ENCODE data around the gene CITED1. TPM values are rescaled to one million over a fixed set of nuclear protein-coding genes. Genes with fewer than 3 reads are reported as not detected.

The CITED1 gene
- total and polyA plus RNA-seq, 2 donors (not counting 3 experiments of a cell fraction or from before 2014, with no cell fraction given): not detected

DNA sequence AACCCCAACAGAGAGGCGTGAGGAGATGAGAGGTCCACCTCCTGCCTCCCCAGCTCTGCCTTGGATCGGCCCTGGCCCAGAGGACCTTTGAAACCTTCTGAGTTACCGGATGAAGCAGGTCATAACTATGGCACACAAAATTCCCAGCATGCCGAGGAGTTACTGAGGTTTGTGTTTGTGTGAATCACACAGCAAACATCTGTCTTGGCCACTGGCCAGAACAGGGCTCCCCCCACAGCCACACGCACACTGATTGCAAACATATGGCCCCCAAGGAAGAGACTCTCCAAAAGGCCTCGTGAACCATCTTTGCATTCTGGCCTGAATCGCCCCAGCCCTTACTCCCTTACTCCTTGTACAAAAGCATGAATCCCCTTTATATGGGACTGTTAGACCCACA, 47.5 kb downstream of the CITED1 start:
- peak overlapping the region; percentile 59 for H2AFZ ChIP-seq (ENCODE audit: low read depth, low read length)
- POLR2A ChIA-PET: no interaction called here

DNA sequence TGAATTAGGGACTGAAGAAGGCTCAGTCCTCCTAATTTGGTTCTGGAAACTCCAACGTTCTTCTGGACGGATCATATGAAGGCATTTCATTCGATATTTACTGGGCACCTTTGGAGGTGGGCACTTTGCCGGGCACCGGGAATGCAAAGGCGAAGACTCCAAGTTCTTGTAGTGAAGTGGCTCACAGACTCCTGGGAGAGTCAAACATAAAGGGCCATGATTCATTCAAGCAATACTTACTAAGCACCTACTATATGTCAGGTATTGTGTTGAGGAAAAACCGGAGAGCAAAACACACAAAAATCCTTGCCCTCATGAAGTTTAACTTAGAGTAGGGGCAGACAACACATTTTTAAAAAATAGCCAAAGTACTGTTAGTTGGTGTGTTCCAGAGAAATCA, 49.9 kb downstream of the CITED1 start:
- Histone ChIP-seq H3K36me3 (ENCODE audit: control insufficient read depth in 2 of 2, extremely low read depth in 1 of 2, insufficient read depth in 2 of 2, low read length in 2 of 2) (no peaks in the 10 kb centered on the region), H2AFZ (ENCODE audit: low read depth, low read length) (no peak overlapping the region), H3K27me3 (ENCODE audit: control insufficient read depth in 2 of 2, insufficient read depth in 2 of 2, low read length in 2 of 2) (peaks cover 0 to 4% of the 10 kb centered on the region in 2 experiments), H3K4me2 (ENCODE audit: insufficient read depth, low read length) (no peak overlapping the region), H3K4me3 (replicated peaks in 1 of 3; ENCODE audit: insufficient read depth in 1 of 3, low read depth in 1 of 3, low read length in 3 of 3) (no peak overlapping the region), H3K9me3 (replicated peaks; ENCODE audit: control insufficient read depth, insufficient read depth, low read length) (no peaks in the 10 kb centered on the region), H3K9ac (replicated peaks; ENCODE audit: extremely low read depth, insufficient read depth, low read length) (no peak overlapping the region), H3K4me1 (ENCODE audit: control insufficient read depth, extremely low read depth, insufficient read depth, low read length) (peaks cover 6% of the 10 kb centered on the region), H3K9me1 (replicated peaks; ENCODE audit: control insufficient read depth, extremely low read depth, insufficient read depth, low read length) (no peaks in the 10 kb centered on the region), H4K20me1 (replicated peaks; ENCODE audit: control insufficient read depth, extremely low read depth, insufficient read depth, low read length) (no peaks in the 10 kb centered on the region), H3K27ac (ENCODE audit: insufficient read depth, low read depth, low read length) (no peak overlapping the region), H3K79me2 (ENCODE audit: control insufficient read depth, insufficient read depth, low read length) (no peaks in the 10 kb centered on the region)
- CTCF ChIA-PET: no interaction called here
- TF ChIP-seq POLR2AphosphoS5 (IDR thresholded peaks at IDR 0.05; ENCODE audit: insufficient read depth, low read depth, low read length): no peak
- TF ChIP-seq, protein P1, sequence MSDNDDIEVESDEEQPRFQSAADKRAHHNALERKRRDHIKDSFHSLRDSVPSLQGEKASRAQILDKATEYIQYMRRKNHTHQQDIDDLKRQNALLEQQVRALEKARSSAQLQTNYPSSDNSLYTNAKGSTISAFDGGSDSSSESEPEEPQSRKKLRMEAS (IDR thresholded peaks at IDR 0.05; ENCODE audit: insufficient read depth, insufficient read length): no peak
- TF ChIP-seq, protein P2, sequence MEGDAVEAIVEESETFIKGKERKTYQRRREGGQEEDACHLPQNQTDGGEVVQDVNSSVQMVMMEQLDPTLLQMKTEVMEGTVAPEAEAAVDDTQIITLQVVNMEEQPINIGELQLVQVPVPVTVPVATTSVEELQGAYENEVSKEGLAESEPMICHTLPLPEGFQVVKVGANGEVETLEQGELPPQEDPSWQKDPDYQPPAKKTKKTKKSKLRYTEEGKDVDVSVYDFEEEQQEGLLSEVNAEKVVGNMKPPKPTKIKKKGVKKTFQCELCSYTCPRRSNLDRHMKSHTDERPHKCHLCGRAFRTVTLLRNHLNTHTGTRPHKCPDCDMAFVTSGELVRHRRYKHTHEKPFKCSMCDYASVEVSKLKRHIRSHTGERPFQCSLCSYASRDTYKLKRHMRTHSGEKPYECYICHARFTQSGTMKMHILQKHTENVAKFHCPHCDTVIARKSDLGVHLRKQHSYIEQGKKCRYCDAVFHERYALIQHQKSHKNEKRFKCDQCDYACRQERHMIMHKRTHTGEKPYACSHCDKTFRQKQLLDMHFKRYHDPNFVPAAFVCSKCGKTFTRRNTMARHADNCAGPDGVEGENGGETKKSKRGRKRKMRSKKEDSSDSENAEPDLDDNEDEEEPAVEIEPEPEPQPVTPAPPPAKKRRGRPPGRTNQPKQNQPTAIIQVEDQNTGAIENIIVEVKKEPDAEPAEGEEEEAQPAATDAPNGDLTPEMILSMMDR (IDR thresholded peaks at IDR 0.05; ENCODE audit: extremely low read depth in 1 of 2, insufficient read depth in 1 of 2, low read depth in 1 of 2, low read length in 2 of 2): no peak
- no peak for TF ChIP-seq FOS (IDR thresholded peaks at IDR 0.05; ENCODE audit: borderline replicate concordance, insufficient read depth, low read length)
- no peak for TF ChIP-seq EZH2 (IDR thresholded peaks at IDR 0.05; ENCODE audit: borderline replicate concordance, low read depth, low read length, severe bottlenecking)
- TF ChIP-seq POLR2A (IDR thresholded peaks at IDR 0.05; ENCODE audit: low read depth, low read length): no peak
- no peak for TF ChIP-seq GATA2 (IDR thresholded peaks at IDR 0.05; ENCODE audit: insufficient read depth, insufficient read length, low read depth, low read length)
- no peak for TF ChIP-seq JUN (IDR thresholded peaks at IDR 0.05; ENCODE audit: borderline replicate concordance, insufficient read depth, insufficient read length, low read depth)
- no peak for TF ChIP-seq MYC (IDR thresholded peaks at IDR 0.05; ENCODE audit: low read depth, low read length)
- intact Hi-C loops (cut with micrococcal nuclease): no loop called here
- dilution Hi-C loops (cut with MboI; ENCODE audit: extremely low pct_ligation_motif_present, low sequenced_read_pairs): no loop called here
- no peak for DNase-seq (ENCODE audit: low read depth, low spot score)
- no TSS peak for BruUV-seq (replicated peaks)
- FAIRE-seq: no peak
- POLR2A ChIA-PET: no interaction called here

More for the DNA sequence above, 47.5 kb downstream of the CITED1 start:
- Histone ChIP-seq H3K79me2 (ENCODE audit: control insufficient read depth, insufficient read depth, low read length) (no peaks in the 10 kb centered on the region), H3K27ac (ENCODE audit: insufficient read depth, low read depth, low read length) (no peak overlapping the region), H3K4me1 (ENCODE audit: control insufficient read depth, extremely low read depth, insufficient read depth, low read length) (peaks cover 6% of the 10 kb centered on the region), H3K36me3 (ENCODE audit: control insufficient read depth in 2 of 2, extremely low read depth in 1 of 2, insufficient read depth in 2 of 2, low read length in 2 of 2) (no peaks in the 10 kb centered on the region), H3K4me3 (replicated peaks in 1 of 3; ENCODE audit: insufficient read depth in 1 of 3, low read depth in 1 of 3, low read length in 3 of 3) (no peak overlapping the region), H3K9ac (replicated peaks; ENCODE audit: extremely low read depth, insufficient read depth, low read length) (no peak overlapping the region), H3K4me2 (ENCODE audit: insufficient read depth, low read length) (no peak overlapping the region), H3K9me1 (replicated peaks; ENCODE audit: control insufficient read depth, extremely low read depth, insufficient read depth, low read length) (no peaks in the 10 kb centered on the region), H3K9me3 (replicated peaks; ENCODE audit: control insufficient read depth, insufficient read depth, low read length) (no peaks in the 10 kb centered on the region), H4K20me1 (replicated peaks; ENCODE audit: control insufficient read depth, extremely low read depth, insufficient read depth, low read length) (no peaks in the 10 kb centered on the region), H3K27me3 (ENCODE audit: control insufficient read depth in 2 of 2, insufficient read depth in 2 of 2, low read length in 2 of 2) (peaks cover 0 to 4% of the 10 kb centered on the region in 2 experiments)
- CTCF ChIA-PET: interaction anchor here (1.3 to 1.7 kb wide), 3 partner anchors 11 to 19 kb away, joined by 3 to 5 read pairs (median 4); partner anchors contain the start of gene RPS4X
- FAIRE-seq (no peak), DNase-seq (ENCODE audit: low read depth, low spot score) (no peak)
- dilution Hi-C loops (cut with MboI; ENCODE audit: extremely low pct_ligation_motif_present, low sequenced_read_pairs) (no loop called here), intact Hi-C loops (cut with micrococcal nuclease) (no loop called here)
- BruUV-seq (replicated peaks): no TSS peak
- TF ChIP-seq POLR2AphosphoS5 (IDR thresholded peaks at IDR 0.05; ENCODE audit: insufficient read depth, low read depth, low read length) (no peak), JUN (IDR thresholded peaks at IDR 0.05; ENCODE audit: borderline replicate concordance, insufficient read depth, insufficient read length, low read depth) (no peak), EZH2 (IDR thresholded peaks at IDR 0.05; ENCODE audit: borderline replicate concordance, low read depth, low read length, severe bottlenecking) (no peak), POLR2A (IDR thresholded peaks at IDR 0.05; ENCODE audit: low read depth, low read length) (no peak), FOS (IDR thresholded peaks at IDR 0.05; ENCODE audit: borderline replicate concordance, insufficient read depth, low read length) (no peak), MYC (IDR thresholded peaks at IDR 0.05; ENCODE audit: low read depth, low read length) (no peak)
